Psoas muscle (tissue), 8 donors: ENCODE results near the gene PRTN3. TPM values are rescaled to one million over a fixed set of nuclear protein-coding genes. Genes with fewer than 3 reads are reported as not detected.
"Not testable (repeated sequence)": the region's sequence is repeated elsewhere in the genome, so short reads cannot be mapped to it uniquely, and the experiment has no call there.

Source experiments
- ATAC-seq, 4 donors: fragments of 200-7000 bp; cut with Tn5 transposase; one replicate each; pipeline ENCODE4 v1.9.1; 2020; ENCODE audit warnings: moderate library complexity in 3 of 4, mild to moderate bottlenecking in 2 of 4
- DNase-seq, 2 donors: peaks; one replicate each; pipeline ENCODE4 v3.0.0-alpha.2; 2020
- H3K27ac ChIP-seq: fragments of 200-600 bp; one replicate; pipeline ENCODE4 v1.8.0; 2022
- H3K27me3 ChIP-seq, 3 donors: fragments of 200-600 bp in 1 of 3; one replicate each; pipeline versions ENCODE4 v1.6.1 to v1.8.0; 2013 to 2022; ENCODE audit warnings: low read length in 2 of 3, mild to moderate bottlenecking in 2 of 3, moderate library complexity in 1 of 3; ENCODE audit not compliant: insufficient read depth in 3 of 3
- H3K36me3 ChIP-seq, 2 donors: fragments of 200-600 bp in 1 of 2; one replicate each; pipeline versions ENCODE4 v1.6.1 to v1.8.0; 2013 to 2022; ENCODE audit warnings: low read depth in 1 of 2, mild to moderate bottlenecking in 1 of 2, moderate library complexity in 1 of 2; ENCODE audit not compliant: insufficient read depth in 1 of 2
- H3K4me1 ChIP-seq: fragments of 200-600 bp; one replicate; pipeline ENCODE4 v1.8.0; 2022
- H3K4me3 ChIP-seq: fragments of 200-600 bp; one replicate; pipeline ENCODE4 v1.8.0; 2022; ENCODE audit warnings: mild to moderate bottlenecking
- H3K9me3 ChIP-seq: fragments of 200-600 bp; one replicate; pipeline ENCODE4 v1.8.0; 2022
- WGBS, 3 donors: extraction: QIAGEN DNeasy Blood & Tissue Kit; methylation state at CpG; one replicate each; pipeline versions ENCODE4 v1.1.6 to v1.1.7; 2013; 5-methylcytosine and 5-hydroxymethylcytosine counted together
- intact Hi-C, 2 donors: fragments of 100-400 bp; cut with DNase I; formaldehyde crosslinking; loops; one replicate each; pipeline versions ENCODE4 v1.11.0 to v1.14.2; 2022
- polyA plus RNA-seq, 3 donors: library from polyadenylated mRNA; stranded (reverse); fragments of 200-250 nt; gene quantifications; one replicate each; pipeline ENCODE4 v1.2.3, GENCODE V29; 2013
- total RNA-seq, 4 donors: library from RNA; stranded (reverse); fragmentation: NEBNext Ultra II Directional in 2 of 4; extraction: Animal tissue kit (Norgen Biotek cat#: 25700) in 2 of 4; gene quantifications; one replicate each; pipeline versions ENCODE4 v1.2.1 to v1.2.4, GENCODE V29; 2021 to 2023
- TF ChIP-seq, protein P1 (sequence below): fragments of 200-600 bp; IDR thresholded peaks from one replicate; pipeline ENCODE4 v1.8.0; 2022; ENCODE audit warnings: antibody characterized with exemption
- donor health status: healthy with polysubstance abuse.
- donor health status: DM: no; HTN: no; CAD: no; lungs with moderate emphysema.
- donor health status: Bipolar disorder and iron deficiency.
- donor health status: healthy.
- donor health status: DM: yes; HTN: yes; CAD: no.
- donor health status: DM: no; HTN: no; CAD: no.
- donor health status: DM: no; HTN: no; CAD: no.
- donor health status: DM: yes; HTN: yes; CAD: no.

Gene PRTN3
- total and polyA plus RNA-seq, 7 donors: 0.04 to 0.34 (median 0.14) TPM; not detected in 3

DNA sequence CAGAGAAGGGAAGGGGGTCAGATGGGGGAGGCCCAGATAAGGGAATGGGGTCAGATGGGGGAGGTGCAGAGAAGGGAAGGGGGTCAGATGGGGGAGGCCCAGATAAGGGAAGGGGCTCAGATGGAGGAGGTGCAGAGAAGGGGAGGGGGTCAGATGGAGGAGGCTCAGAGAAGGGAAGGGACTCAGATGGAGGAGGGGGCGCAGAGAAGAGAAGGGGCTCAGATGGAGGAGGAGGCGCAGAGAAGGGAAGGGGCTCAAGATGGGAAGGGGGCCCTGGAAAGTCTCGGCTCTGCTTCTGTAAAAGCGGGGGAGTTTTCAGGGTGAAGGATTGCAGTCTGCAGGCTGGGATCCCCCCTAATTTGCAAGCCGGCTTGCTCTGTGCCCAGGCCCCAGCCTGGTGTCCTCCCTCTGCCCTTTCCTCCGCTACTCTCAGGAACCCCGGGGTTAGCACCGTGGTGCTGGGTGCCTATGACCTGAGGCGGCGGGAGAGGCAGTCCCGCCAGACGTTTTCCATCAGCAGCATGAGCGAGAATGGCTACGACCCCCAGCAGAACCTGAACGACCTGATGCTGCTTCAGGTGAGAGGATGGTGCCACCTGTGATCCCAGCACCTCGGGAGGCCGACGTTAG is 11.6 kb upstream of the PRTN3 start:
- intact Hi-C loops: no loop called here
- no peaks in the 10 kb centered on the region for H3K36me3 ChIP-seq
- no peaks in the 10 kb centered on the region for H3K4me1 ChIP-seq
- H3K27me3 ChIP-seq: peaks cover 0 to 67% (median 15%) of the 10 kb centered on the region in 3 donors
- DNase-seq: no peak
- H3K27ac ChIP-seq: no peak overlapping the region
- WGBS, 3 donors: 71 to 76% (median 72%) methylated on average over 18 of the region's 18 CpGs
- TF ChIP-seq, protein P1, sequence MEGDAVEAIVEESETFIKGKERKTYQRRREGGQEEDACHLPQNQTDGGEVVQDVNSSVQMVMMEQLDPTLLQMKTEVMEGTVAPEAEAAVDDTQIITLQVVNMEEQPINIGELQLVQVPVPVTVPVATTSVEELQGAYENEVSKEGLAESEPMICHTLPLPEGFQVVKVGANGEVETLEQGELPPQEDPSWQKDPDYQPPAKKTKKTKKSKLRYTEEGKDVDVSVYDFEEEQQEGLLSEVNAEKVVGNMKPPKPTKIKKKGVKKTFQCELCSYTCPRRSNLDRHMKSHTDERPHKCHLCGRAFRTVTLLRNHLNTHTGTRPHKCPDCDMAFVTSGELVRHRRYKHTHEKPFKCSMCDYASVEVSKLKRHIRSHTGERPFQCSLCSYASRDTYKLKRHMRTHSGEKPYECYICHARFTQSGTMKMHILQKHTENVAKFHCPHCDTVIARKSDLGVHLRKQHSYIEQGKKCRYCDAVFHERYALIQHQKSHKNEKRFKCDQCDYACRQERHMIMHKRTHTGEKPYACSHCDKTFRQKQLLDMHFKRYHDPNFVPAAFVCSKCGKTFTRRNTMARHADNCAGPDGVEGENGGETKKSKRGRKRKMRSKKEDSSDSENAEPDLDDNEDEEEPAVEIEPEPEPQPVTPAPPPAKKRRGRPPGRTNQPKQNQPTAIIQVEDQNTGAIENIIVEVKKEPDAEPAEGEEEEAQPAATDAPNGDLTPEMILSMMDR: no peak
- H3K4me3 ChIP-seq: no peak overlapping the region
- H3K9me3 ChIP-seq: no peaks in the 10 kb centered on the region
- ATAC-seq: no peak

DNA sequence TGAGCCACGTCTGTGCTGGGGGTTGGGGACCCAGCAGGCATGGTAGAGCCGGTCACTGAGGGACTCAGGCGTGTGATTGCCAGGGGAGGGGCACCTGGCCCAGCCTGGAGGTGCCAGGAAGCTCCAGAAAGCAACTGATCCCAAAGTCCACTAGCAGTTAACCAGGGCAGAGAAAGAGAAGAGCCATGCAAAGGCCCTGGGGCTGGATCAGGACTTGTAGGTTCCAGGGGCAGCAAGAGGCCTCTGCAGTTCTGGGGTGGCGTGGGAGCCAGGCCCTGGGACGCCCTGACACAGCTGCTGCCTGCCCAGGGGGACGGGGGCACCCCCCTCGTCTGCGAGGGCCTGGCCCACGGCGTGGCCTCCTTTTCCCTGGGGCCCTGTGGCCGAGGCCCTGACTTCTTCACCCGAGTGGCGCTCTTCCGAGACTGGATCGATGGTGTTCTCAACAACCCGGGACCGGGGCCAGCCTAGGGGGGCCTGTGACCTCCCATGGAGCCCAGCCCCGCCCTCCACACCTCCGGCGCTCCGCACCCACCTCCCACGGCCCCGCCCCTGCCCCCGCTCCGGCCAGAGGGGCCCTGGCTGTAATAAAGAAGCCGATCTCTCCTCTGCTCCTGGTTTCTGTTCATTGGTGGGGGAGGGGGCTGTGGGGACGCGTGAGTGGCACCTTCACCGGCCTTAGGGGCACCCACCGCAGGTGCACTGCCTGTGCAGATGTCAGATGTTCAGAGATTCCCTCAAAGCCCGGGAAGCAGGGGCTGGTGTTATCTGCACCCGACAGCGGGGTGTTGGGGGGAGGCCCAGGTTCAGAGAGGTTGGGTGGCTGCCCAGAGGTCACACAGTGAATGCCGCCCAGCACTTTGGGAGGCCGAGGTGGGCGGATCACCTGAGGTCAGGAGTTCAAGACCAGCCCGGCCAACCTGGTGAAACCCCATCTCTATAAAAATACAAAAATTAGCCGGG is 9.1 kb upstream of the PRTN3 start:
- DNase-seq (no peak), ATAC-seq (no peak)
- intact Hi-C loops: no loop called here
- Histone ChIP-seq H3K4me3 (no peak overlapping the region), H3K4me1 (no peaks in the 10 kb centered on the region), H3K36me3 (no peaks in the 10 kb centered on the region), H3K27ac (no peak overlapping the region), H3K27me3 (peaks cover 0 to 74% (median 19%) of the 10 kb centered on the region in 3 donors), H3K9me3 (no peaks in the 10 kb centered on the region)
- 39 to 48% (median 43%) methylated on average over 32 to 38 of the region's 38 CpGs for WGBS, 3 donors
- TF ChIP-seq, protein P1: no peak

DNA sequence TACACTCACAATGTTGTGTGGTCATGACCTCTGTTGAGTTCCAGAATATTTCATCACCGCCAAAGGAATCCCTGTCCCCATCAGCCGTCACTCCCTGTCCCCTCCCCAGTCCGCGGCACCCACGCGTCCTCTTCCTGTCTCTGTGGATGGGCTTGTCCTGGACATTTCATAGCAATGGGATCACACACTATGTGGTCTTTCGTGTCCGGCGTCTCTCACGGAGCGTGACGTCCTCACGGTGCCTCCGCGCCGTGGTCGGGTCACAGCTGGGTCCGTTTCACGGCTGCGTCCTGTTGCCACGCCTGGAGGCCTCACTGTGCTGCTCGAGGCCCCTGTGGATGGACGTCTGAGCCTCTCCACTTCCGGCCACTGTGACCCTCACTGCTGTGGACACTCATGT is 6.6 kb upstream of the PRTN3 start:
- TF ChIP-seq, protein P1: no peak
- H3K27me3 ChIP-seq: peaks cover 0 to 77% (median 19%) of the 10 kb centered on the region in 3 donors

DNA sequence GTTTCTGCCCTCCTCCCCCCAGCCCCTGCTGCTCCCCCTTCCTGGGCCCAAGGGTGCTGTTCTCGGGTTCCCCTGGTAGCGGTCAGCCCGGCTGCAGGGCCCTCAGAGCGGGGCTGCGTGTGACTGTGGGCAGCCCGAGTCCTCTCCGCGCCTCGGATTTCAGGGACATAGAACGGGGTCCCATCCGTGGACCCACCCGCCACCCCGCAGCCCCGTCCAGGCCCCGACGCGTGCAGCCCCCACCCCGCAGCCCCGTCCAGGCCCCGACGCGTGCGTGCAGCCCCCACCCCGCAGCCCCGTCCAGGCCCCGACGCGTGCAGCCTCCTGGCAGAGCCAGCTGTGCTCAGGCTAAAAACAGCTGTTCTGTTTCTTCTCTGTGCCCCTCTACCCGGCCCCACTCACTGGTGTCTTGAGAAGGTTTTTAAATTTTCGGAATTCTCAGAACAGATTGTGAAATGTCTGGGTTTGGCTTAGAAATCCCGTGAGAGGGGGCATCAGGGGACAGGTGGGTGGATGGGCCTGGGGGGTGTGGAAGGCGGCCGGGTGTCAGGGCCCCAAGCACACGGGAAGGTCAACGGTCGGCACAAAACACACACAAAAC is 5.5 kb upstream of the PRTN3 start:
- Histone ChIP-seq H3K36me3 (no peaks in the 10 kb centered on the region), H3K9me3 (no peaks in the 10 kb centered on the region), H3K4me3 (no peak overlapping the region), H3K27ac (no peak overlapping the region), H3K4me1 (no peaks in the 10 kb centered on the region), H3K27me3 (peaks cover 0 to 78% (median 20%) of the 10 kb centered on the region in 3 donors)
- intact Hi-C loops: no loop called here
- ATAC-seq (peak in 1 of 4 donors; percentile 63), DNase-seq (no peak)
- TF ChIP-seq, protein P1: no peak
- 43 to 50% (median 50%) methylated on average over 26 to 36 of the region's 36 CpGs for WGBS, 3 donors

More for the DNA sequence above, 6.6 kb upstream of the PRTN3 start:
- WGBS, 3 donors: 45 to 59% (median 49%) methylated on average over 24 of the region's 24 CpGs
- DNase-seq (no peak), ATAC-seq (no peak)
- Histone ChIP-seq H3K36me3 (no peaks in the 10 kb centered on the region), H3K9me3 (no peaks in the 10 kb centered on the region), H3K4me1 (no peaks in the 10 kb centered on the region), H3K27ac (no peak overlapping the region), H3K4me3 (no peak overlapping the region)
- intact Hi-C loops: no loop called here

DNA sequence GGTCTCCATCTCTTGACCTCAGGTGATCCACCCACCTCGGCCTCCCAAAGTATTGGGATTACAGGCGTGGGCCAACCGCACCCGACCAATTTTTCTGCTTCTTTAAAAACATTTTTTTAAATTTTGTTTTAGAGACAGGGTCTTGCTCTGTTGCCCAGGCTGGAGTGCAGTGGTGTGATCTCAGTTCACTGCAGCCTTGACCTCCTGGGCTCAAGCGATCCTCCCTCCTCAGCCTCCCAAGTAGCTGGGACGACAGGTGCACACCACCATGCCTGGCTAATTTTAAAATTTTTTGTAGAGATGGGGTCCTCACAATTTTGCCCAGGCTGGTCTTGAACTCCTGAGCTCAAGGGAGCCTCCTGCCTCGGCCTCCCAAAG is 2.0 kb downstream of the PRTN3 start:
- H3K27ac ChIP-seq, DNase-seq, H3K4me3 ChIP-seq, H3K36me3 ChIP-seq, intact Hi-C loops, ATAC-seq, H3K9me3 ChIP-seq, H3K4me1 ChIP-seq: not testable (repeated sequence)
- peaks cover 0 to 85% (median 13%) of the 10 kb centered on the region in 3 donors for H3K27me3 ChIP-seq
- WGBS, 3 donors: 64 to 75% (median 69%) methylated on average over 7 of the region's 7 CpGs
